Body of pancreas (tissue), 4 donors: ENCODE results near the gene PWWP2B. TPM values are rescaled to one million over a fixed set of nuclear protein-coding genes. Genes with fewer than 3 reads are reported as not detected.

Experiments used
- ATAC-seq: fragments of 150-250 bp; one replicate; pipeline ENCODE4 v1.9.1; 2016
- DNase-seq, 4 donors: peaks; one replicate each; pipeline ENCODE4 v3.0.0-alpha.2; 2019
- H3K27ac ChIP-seq, 4 donors: fragments of 200-600 bp; sonication (generic); 1 replicate in 3 of 4; 2 replicates in 1 of 4; pipeline versions ENCODE4 v1.5.1 to v1.6.1; 2016 to 2019; ENCODE audit warnings: mild to moderate bottlenecking in 1 of 4, mixed read lengths in 1 of 4, moderate library complexity in 1 of 4
- H3K27me3 ChIP-seq, 2 donors: fragments of 200-600 bp; sonication (generic); one replicate each; pipeline ENCODE4 v1.6.0; 2016; ENCODE audit warnings: mild to moderate bottlenecking in 1 of 2
- H3K36me3 ChIP-seq, 2 donors: fragments of 200-600 bp; sonication (generic); replicated peaks in 1 of 2; 2 replicates each; pipeline ENCODE4 v1.5.1; 2016; ENCODE audit warnings: low read depth in 2 of 2; ENCODE audit not compliant: insufficient read depth in 1 of 2
- H3K4me1 ChIP-seq: fragments of 200-600 bp; sonication (generic); one replicate; pipeline ENCODE4 v1.6.0; 2016
- H3K4me3 ChIP-seq, 2 donors: fragments of 200-600 bp; sonication (generic); 1 replicate in 1 of 2; 2 replicates in 1 of 2; pipeline ENCODE4 v1.5.1; 2016 to 2019
- H3K9me3 ChIP-seq, 3 donors: fragments of 200-600 bp; sonication (generic); 1 replicate in 2 of 3; 2 replicates in 1 of 3; pipeline ENCODE4 v1.5.1; 2016
- CTCF ChIP-seq, 7 experiments: fragments of 450-650 bp in 4 of 7; fragments of 200-600 bp in 3 of 7; sonication (generic) in 3 of 7; IDR thresholded peaks; one replicate each; pipeline ENCODE4 v1.5.1; 2016 to 2019; ENCODE audit warnings: antibody characterized with exemption in 7 of 7
- POLR2A ChIP-seq, 3 donors: fragments of 450-650 bp; IDR thresholded peaks; one replicate each; pipeline ENCODE4 v1.6.1; 2016; ENCODE audit warnings: antibody characterized with exemption in 3 of 3, mild to moderate bottlenecking in 2 of 3
- WGBS, 2 donors: methylation state at CpG; one replicate each; pipeline ENCODE4 v1.1.5; 2017; 5-methylcytosine and 5-hydroxymethylcytosine counted together
- intact Hi-C: fragments of 100-400 bp; cut with DNase I; formaldehyde crosslinking; loops from one replicate; pipeline ENCODE4 v1.15.1; 2023
- total RNA-seq, 2 donors: library from RNA; depleted of rRNA; stranded (reverse); fragments of >200 nt; gene quantifications; one replicate each; pipeline ENCODE4 v1.1.0, GENCODE V29; 2016

The PWWP2B gene
- total RNA-seq, 2 donors from 2014 or later = 31.9 to 46.5 TPM

GRCh38 chr10:132420981-132421846 is 24.2 kb downstream of the PWWP2B start:
- intact Hi-C loops = no loop called here
- no peak overlapping the region for H3K4me3 ChIP-seq
- ATAC-seq = peak; percentile 72
- 4 to 5% methylated on average over 4 to 33 of the region's 33 CpGs for WGBS, 2 donors
- TF ChIP-seq POLR2A (IDR thresholded peaks at IDR 0.05) = peak; percentile 37 to 64 (median 42)
- TF ChIP-seq CTCF (IDR thresholded peaks at IDR 0.05) = peak in 1 of 7 experiments; percentile 7
- H3K36me3 ChIP-seq = no peaks in the 10 kb centered on the region
- no peaks in the 10 kb centered on the region for H3K9me3 ChIP-seq
- no peaks in the 10 kb centered on the region for H3K27me3 ChIP-seq
- peak overlapping the region; percentile 94 to 98 (median 96) for H3K27ac ChIP-seq
- DNase-seq = peak; percentile 81 to 92 (median 90)
- peaks cover 68% of the 10 kb centered on the region for H3K4me1 ChIP-seq

- Histone ChIP-seq H3K27me3 (no peaks in the 10 kb centered on the region), H3K27ac (peak overlapping the region; percentile 94 to 98 (median 96)), H3K36me3 (no peaks in the 10 kb centered on the region), H3K4me1 (peaks cover 59% of the 10 kb centered on the region), H3K4me3 (no peak overlapping the region), H3K9me3 (no peaks in the 10 kb centered on the region)
- peak in 1 of 4 donors; percentile 36 for DNase-seq
- WGBS, 2 donors = 49 to 66% methylated on average over 22 to 29 of the region's 30 CpGs
- ATAC-seq = no peak
- no peak for TF ChIP-seq CTCF (IDR thresholded peaks at IDR 0.05)
- no peak for TF ChIP-seq POLR2A (IDR thresholded peaks at IDR 0.05)
- intact Hi-C loops = no loop called here
Measured at GRCh38 chr10:132421847-132422751, 25.1 kb downstream of the PWWP2B start.

- no peaks in the 10 kb centered on the region for H3K9me3 ChIP-seq
- peak overlapping the region; percentile 94 to 98 (median 96) for H3K27ac ChIP-seq
- peaks cover 0 to 2% of the 10 kb centered on the region in 2 donors for H3K36me3 ChIP-seq
- ATAC-seq (no peak), DNase-seq (no peak)
- 71 to 85% methylated on average over 22 to 26 of the region's 26 CpGs for WGBS, 2 donors
- no peak overlapping the region for H3K4me3 ChIP-seq
- H3K27me3 ChIP-seq = no peaks in the 10 kb centered on the region
- intact Hi-C loops = no loop called here
- TF ChIP-seq POLR2A (IDR thresholded peaks at IDR 0.05) = no peak
- TF ChIP-seq CTCF (IDR thresholded peaks at IDR 0.05) = no peak
- H3K4me1 ChIP-seq = peaks cover 49% of the 10 kb centered on the region
Measured at GRCh38 chr10:132422903-132423825, 26.2 kb downstream of the PWWP2B start.
